Nephron (organoid): ENCODE data around the gene PLCH1.

Experiments
- H3K27ac Mint-ChIP-seq, 3 experiments: 2 replicates each; pipeline ENCODE4 v1.8.0; 2020; ENCODE audit warnings: mixed read lengths in 3 of 3, mild to moderate bottlenecking in 2 of 3, moderate library complexity in 1 of 3
- H3K27me3 Mint-ChIP-seq: 2 replicates; pipeline ENCODE4 v1.8.0; 2021; ENCODE audit warnings: low read depth, mild to moderate bottlenecking, moderate library complexity, mixed read lengths
- H3K36me3 Mint-ChIP-seq: 2 replicates; pipeline ENCODE4 v1.8.0; 2020; ENCODE audit warnings: low read depth, mixed read lengths
- H3K4me1 Mint-ChIP-seq: 2 replicates; pipeline ENCODE4 v1.8.0; 2020; ENCODE audit warnings: mixed read lengths
- H3K4me3 Mint-ChIP-seq, 3 experiments: 2 replicates each; pipeline ENCODE4 v1.8.0; 2020; ENCODE audit warnings: mild to moderate bottlenecking in 3 of 3, mixed read lengths in 3 of 3, moderate library complexity in 2 of 3
- H3K9me3 Mint-ChIP-seq: 2 replicates; pipeline ENCODE4 v1.8.0; 2020; ENCODE audit warnings: mixed read lengths
- CTCF ChIP-seq, 3 experiments: fragments of 200-600 bp; sonication (generic); IDR thresholded peaks; one replicate each; pipeline ENCODE4 v1.5.0; 2021; ENCODE audit warnings: antibody characterized with exemption in 3 of 3; ENCODE audit not compliant: unreplicated experiment in 3 of 3

Gene PLCH1

GRCh38 chr3:155448531-155448930, 296.3 kb downstream of the PLCH1 start:
- Mint-ChIP-seq H3K9me3 (no peaks in the 10 kb centered on the region), H3K27ac (no peak overlapping the region), H3K36me3 (no peaks in the 10 kb centered on the region), H3K4me1 (peaks cover 17% of the 10 kb centered on the region), H3K4me3 (no peak overlapping the region), H3K27me3 (peaks cover 8% of the 10 kb centered on the region)
- TF ChIP-seq CTCF (IDR thresholded peaks at IDR 0.05; ENCODE audit: unreplicated experiment in 3 of 3) = no peak

- Mint-ChIP-seq H3K27me3 (peaks cover 11% of the 10 kb centered on the region), H3K9me3 (no peaks in the 10 kb centered on the region), H3K4me3 (no peak overlapping the region), H3K36me3 (no peaks in the 10 kb centered on the region), H3K27ac (no peak overlapping the region), H3K4me1 (peaks cover 17% of the 10 kb centered on the region)
- no peak for TF ChIP-seq CTCF (IDR thresholded peaks at IDR 0.05; ENCODE audit: unreplicated experiment in 3 of 3)
These were observed 298.5 kb downstream of the PLCH1 start for GRCh38 chr3:155446366-155446765.

GRCh38 chr3:155444771-155445170, 300.1 kb downstream of the PLCH1 start:
- no peak overlapping the region for H3K27ac Mint-ChIP-seq
- no peak for TF ChIP-seq CTCF (IDR thresholded peaks at IDR 0.05; ENCODE audit: unreplicated experiment in 3 of 3)
- H3K9me3 Mint-ChIP-seq = no peaks in the 10 kb centered on the region
- peaks cover 11% of the 10 kb centered on the region for H3K27me3 Mint-ChIP-seq
- peaks cover 18% of the 10 kb centered on the region for H3K4me1 Mint-ChIP-seq
- no peaks in the 10 kb centered on the region for H3K36me3 Mint-ChIP-seq
- no peak overlapping the region for H3K4me3 Mint-ChIP-seq

- H3K27ac Mint-ChIP-seq = no peak overlapping the region
- peaks cover 12% of the 10 kb centered on the region for H3K4me1 Mint-ChIP-seq
- no peak overlapping the region for H3K4me3 Mint-ChIP-seq
- no peak for TF ChIP-seq CTCF (IDR thresholded peaks at IDR 0.05; ENCODE audit: unreplicated experiment in 3 of 3)
- H3K27me3 Mint-ChIP-seq = peaks cover 11% of the 10 kb centered on the region
- no peaks in the 10 kb centered on the region for H3K9me3 Mint-ChIP-seq
- no peaks in the 10 kb centered on the region for H3K36me3 Mint-ChIP-seq
These were observed 301.1 kb downstream of the PLCH1 start for GRCh38 chr3:155443815-155444214.

- no peak overlapping the region for H3K4me3 Mint-ChIP-seq
These were observed 302.8 kb downstream of the PLCH1 start for GRCh38 chr3:155442072-155442471.

More at GRCh38 chr3:155442072-155442471, 302.8 kb downstream of the PLCH1 start:
- H3K36me3 Mint-ChIP-seq = no peaks in the 10 kb centered on the region
- peaks cover 11% of the 10 kb centered on the region for H3K27me3 Mint-ChIP-seq
- TF ChIP-seq CTCF (IDR thresholded peaks at IDR 0.05; ENCODE audit: unreplicated experiment in 3 of 3) = no peak
- peaks cover 5% of the 10 kb centered on the region for H3K4me1 Mint-ChIP-seq
- peak overlapping the region; percentile 90 to 97 (median 95) for H3K27ac Mint-ChIP-seq
- no peaks in the 10 kb centered on the region for H3K9me3 Mint-ChIP-seq
